IPS-18a (cell line): ENCODE measurements around the gene BLCAP.
"Not testable (repeated sequence)": the region's sequence is repeated elsewhere in the genome, so short reads cannot be mapped to it uniquely, and the experiment has no call there.

Source experiments
- H3K27ac ChIP-seq: one replicate; pipeline ENCODE4 v1.5.1; 2013; ENCODE audit warnings: low read length
- H3K27me3 ChIP-seq: one replicate; pipeline ENCODE4 v1.6.1; 2013; ENCODE audit warnings: mild to moderate bottlenecking, low read length; ENCODE audit not compliant: control insufficient read depth, insufficient read depth
- H3K36me3 ChIP-seq: one replicate; pipeline ENCODE4 v1.6.1; 2013; ENCODE audit warnings: low read depth, low read length; ENCODE audit not compliant: control insufficient read depth
- H3K4me1 ChIP-seq: one replicate; pipeline ENCODE4 v1.6.1; 2013; ENCODE audit warnings: low read depth, low read length; ENCODE audit not compliant: control insufficient read depth
- H3K4me3 ChIP-seq: one replicate; pipeline ENCODE4 v1.5.1; 2013; ENCODE audit warnings: low read length
- H3K9ac ChIP-seq: one replicate; pipeline ENCODE4 v1.6.1; 2013; ENCODE audit warnings: mild to moderate bottlenecking, low read length, moderate library complexity
- H3K9me3 ChIP-seq: one replicate; pipeline ENCODE4 v1.6.1; 2013; ENCODE audit warnings: low read depth, low read length; ENCODE audit not compliant: control insufficient read depth

The BLCAP gene

DNA sequence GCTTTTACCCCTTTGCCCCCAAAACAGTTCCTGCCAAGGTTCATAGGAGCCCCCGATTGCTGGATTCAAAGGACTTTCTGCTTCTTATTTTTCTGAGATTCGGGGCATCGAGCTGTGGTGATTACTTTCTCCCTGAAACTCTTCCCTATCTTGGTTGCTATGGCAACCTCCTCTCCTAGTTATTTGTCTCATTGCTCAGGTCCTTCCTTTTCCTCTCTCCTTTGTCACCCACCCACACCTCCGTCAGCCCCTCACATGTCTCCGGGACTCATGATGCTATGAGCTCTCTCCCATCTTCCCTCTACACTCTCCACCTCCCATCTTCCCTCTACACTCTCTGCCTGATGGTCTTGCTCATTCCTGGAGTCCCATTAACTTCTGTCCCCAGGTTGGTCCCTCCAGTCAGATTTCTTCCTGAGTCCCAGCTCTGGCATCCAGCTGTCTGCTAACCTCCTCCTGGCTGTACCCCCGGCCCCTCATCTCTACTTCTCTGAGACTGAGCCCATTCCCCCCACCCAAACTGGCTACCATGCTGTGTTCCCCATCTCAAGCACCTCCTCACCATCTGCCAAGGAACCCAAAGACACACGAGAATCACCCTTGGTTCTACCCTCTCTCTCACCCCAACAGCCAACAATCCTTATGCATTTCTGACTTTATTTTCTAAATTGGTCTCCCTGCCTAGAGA lies 36.9 kb downstream of the BLCAP start:
- H3K27ac ChIP-seq = no peak overlapping the region
- H3K27me3 ChIP-seq = no peaks in the 10 kb centered on the region
- no peaks in the 10 kb centered on the region for H3K4me1 ChIP-seq
- no peaks in the 10 kb centered on the region for H3K9me3 ChIP-seq
- no peak overlapping the region for H3K4me3 ChIP-seq
- no peaks in the 10 kb centered on the region for H3K36me3 ChIP-seq
- no peak overlapping the region for H3K9ac ChIP-seq

DNA sequence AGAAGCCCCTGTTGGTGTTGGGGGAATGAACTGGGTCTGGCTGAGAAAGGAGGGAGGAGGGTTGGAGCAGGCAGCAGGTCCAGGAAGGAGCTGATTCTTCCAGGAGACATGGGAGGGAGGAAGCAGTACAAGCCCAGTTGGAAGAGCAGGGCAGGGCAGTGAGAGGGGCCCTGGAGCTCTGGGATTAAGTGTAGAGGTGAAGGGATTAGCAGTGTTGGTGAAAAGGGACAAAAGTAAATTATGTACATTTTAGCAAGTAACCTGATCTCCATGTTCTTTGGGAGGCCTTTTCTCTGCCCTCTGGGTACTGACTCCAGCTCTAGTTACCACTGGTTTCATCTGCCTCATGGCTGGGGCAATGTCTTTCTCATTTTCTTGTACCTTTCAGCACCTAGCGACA lies 41.5 kb downstream of the BLCAP start:
- H3K4me3 ChIP-seq, H3K27ac ChIP-seq, H3K4me1 ChIP-seq, H3K27me3 ChIP-seq, H3K9me3 ChIP-seq, H3K9ac ChIP-seq, H3K36me3 ChIP-seq: not testable (repeated sequence)

DNA sequence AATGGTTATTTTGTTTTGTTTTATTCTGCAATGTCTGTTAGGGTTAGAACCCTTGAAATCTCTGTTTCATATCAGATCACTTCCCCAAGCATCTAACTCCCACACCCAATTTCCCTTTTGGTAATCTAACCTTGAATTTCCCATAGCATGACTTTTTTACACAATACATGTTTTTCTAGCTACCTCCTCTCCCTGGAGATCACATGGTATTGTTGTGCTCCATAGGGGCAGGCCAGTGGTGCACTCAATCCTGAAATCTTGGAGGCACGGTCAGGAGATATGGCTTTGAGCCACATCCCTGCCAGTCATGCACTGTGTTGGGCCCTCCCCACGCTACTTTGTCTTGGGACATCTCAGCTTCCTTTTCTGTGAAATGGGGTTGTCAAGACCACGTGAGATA lies 43.3 kb downstream of the BLCAP start:
- Histone ChIP-seq H3K27ac (no peak overlapping the region), H3K27me3 (no peaks in the 10 kb centered on the region), H3K4me3 (no peak overlapping the region), H3K9ac (no peak overlapping the region), H3K36me3 (no peaks in the 10 kb centered on the region), H3K9me3 (no peaks in the 10 kb centered on the region), H3K4me1 (no peaks in the 10 kb centered on the region)

DNA sequence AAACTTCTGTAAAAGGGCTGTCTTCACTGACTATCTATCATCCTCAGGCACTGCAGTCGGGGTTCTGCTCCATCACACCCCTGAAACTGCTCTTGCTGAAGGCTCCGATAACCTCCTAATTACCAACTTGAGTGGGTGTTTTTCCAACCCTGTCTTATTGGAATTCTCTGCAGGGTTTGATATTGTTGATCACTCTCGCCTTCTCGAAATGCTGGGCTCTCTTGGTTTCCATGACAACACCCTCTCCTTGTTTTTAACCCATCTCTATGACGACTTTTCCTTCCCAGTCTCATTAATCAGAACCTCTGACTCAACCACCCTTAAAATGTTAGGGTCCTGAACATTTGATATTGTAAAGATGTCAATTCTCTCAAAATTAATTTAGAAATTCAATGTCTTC lies 46.1 kb downstream of the BLCAP start:
- Histone ChIP-seq H3K9me3 (no peaks in the 10 kb centered on the region), H3K36me3 (no peaks in the 10 kb centered on the region), H3K9ac (no peak overlapping the region), H3K4me3 (no peak overlapping the region), H3K27me3 (no peaks in the 10 kb centered on the region), H3K4me1 (no peaks in the 10 kb centered on the region), H3K27ac (no peak overlapping the region)

DNA sequence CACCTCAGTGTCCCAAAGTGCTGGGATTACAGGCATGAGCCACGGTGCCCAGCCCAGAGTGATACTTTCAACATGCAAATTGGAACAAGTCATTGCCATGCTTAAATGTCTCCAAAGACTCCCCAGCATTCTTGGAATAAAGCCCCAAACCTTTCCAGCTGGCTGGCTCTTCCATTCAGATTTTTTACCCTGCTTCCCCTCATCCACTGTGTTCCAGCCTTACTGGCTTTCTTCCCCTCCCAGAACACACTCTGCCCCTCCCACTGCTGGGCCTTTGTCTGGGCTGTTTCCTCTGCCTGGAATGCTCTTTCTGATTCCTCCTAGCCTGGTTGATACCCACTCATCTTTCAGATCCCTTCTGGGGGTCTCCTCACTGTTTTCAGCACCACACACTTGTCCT lies 46.8 kb downstream of the BLCAP start:
- Histone ChIP-seq H3K9me3 (no peaks in the 10 kb centered on the region), H3K9ac (no peak overlapping the region), H3K4me1 (no peaks in the 10 kb centered on the region), H3K4me3 (no peak overlapping the region), H3K27ac (no peak overlapping the region), H3K27me3 (no peaks in the 10 kb centered on the region), H3K36me3 (no peaks in the 10 kb centered on the region)

DNA sequence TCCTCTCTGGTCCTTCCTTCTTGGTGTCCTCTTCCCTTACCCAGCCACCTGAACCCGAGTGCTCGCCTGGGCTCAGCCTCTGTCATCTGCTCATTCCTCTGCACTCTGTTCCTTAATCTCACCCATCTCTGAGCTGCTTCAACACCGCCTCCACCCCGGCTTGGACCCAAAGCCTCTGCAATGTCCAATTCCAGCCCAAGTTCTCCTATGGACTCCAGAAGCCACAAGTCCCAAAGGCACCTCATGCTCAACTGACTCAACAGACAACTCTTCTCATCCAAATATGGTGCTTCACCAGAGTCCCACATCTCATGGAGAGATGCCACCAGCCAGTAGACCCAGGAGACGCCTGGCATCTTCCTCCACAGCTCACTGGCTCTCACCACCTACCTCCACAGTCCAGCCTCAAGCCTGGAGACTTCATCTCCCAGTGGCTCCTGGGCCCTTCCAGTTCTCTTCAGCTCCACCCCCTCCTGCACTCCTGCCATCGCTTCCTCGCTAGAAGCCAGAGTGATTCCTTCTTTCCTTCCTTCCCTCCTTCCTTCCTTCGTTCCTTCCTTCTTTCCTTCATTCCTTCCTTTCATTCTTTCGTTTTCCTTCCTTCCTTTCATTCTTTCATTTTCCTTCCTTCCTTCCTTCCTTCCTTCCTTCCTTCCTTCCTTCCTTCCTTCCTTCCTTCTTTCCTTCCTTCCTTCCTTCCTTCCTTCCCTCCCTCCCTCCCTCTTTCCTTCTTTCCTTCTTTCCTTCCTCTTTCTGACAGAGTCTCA lies 47.6 kb downstream of the BLCAP start:
- no peaks in the 10 kb centered on the region for H3K4me1 ChIP-seq
- no peak overlapping the region for H3K27ac ChIP-seq
- no peaks in the 10 kb centered on the region for H3K9me3 ChIP-seq
- no peaks in the 10 kb centered on the region for H3K27me3 ChIP-seq
- H3K36me3 ChIP-seq = no peaks in the 10 kb centered on the region
- no peak overlapping the region for H3K4me3 ChIP-seq
- H3K9ac ChIP-seq = no peak overlapping the region

DNA sequence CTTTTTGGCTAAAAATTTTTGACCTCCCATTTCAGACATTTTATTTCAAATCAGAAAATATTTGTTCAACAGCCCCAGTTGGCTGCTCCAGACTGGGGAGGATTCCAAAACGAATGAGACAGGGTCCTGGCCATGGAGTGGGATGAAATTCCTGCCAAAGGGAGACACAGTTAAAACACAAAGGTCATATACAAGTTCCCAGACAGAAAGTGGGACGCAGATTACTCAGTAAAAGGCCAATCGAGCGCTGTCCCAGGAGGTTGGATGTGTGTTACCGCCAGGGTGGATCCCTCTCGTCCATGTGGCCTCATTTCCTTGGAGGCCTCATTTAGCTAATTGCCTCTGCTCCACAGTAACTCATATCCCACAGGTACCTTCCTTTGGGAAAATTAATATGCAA lies 48.4 kb downstream of the BLCAP start:
- H3K4me1 ChIP-seq = no peaks in the 10 kb centered on the region
- no peak overlapping the region for H3K9ac ChIP-seq
- no peaks in the 10 kb centered on the region for H3K9me3 ChIP-seq
- no peak overlapping the region for H3K27ac ChIP-seq
- H3K36me3 ChIP-seq = no peaks in the 10 kb centered on the region
- no peak overlapping the region for H3K4me3 ChIP-seq
- H3K27me3 ChIP-seq = no peaks in the 10 kb centered on the region

DNA sequence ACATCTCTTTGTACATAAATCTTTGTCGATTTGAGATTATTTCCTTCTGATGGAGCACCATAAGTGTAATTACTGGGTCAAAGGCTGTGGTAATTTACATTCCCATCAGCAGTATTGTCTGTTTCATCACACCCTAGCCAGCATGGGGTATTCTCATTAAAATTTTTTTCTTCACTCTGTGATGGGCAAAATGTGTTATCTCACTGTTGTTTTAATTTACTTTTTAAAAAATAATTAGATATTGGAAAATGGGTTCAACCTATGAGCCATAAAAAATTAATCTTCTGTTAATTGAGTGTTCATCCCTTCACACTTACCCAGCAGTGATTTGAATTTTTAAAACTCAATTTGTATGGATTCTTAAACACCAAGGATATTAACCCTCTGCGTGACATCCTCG lies 50.6 kb downstream of the BLCAP start:
- H3K4me3 ChIP-seq = no peak overlapping the region
- H3K27ac ChIP-seq = no peak overlapping the region
- H3K36me3 ChIP-seq = no peaks in the 10 kb centered on the region
- H3K4me1 ChIP-seq = no peaks in the 10 kb centered on the region
- H3K9me3 ChIP-seq = no peaks in the 10 kb centered on the region
- H3K9ac ChIP-seq = no peak overlapping the region
- no peaks in the 10 kb centered on the region for H3K27me3 ChIP-seq

DNA sequence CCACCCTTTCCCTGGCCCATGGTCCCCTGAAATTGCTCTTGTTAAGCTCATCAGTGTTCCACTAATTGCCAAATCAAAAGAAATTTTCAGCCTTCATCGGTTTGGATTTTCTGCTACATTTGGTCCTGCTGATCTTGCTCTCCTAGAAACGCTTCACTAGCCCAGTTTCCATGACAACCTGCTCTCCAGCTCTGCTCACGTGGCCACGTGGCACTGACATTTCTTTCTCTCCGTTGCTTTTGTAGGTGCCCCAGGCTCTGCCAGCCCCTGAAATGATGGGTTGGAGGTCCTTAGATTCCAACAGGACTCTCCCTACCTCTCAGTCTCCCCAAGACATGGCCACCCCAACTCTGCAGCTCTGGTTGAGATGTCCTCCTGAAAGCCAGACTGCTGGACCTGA lies 52.4 kb downstream of the BLCAP start:
- Histone ChIP-seq H3K36me3 (no peaks in the 10 kb centered on the region), H3K9ac (no peak overlapping the region), H3K9me3 (no peaks in the 10 kb centered on the region), H3K4me3 (no peak overlapping the region), H3K4me1 (no peaks in the 10 kb centered on the region), H3K27me3 (no peaks in the 10 kb centered on the region), H3K27ac (no peak overlapping the region)

DNA sequence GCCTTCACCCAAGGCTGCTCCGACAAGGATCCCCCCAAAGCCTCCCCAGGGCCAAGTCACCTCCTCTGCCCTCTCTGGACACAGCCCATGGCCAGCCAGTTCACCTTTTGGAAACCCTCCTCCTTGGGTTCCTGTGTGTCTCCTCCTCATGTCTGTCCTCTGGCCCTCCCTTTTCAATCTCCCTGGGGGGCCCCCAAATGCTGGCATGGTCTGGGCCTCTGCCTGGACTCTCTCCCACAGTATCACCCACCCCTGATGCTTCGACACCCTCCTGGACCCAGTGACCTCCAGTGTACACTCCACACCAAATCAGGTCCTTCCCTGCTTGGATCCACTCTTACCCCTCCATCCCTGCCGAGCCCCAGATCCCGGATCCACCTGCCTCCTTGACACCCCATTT lies 53.3 kb downstream of the BLCAP start:
- H3K4me3 ChIP-seq = no peak overlapping the region
- no peaks in the 10 kb centered on the region for H3K27me3 ChIP-seq
- no peaks in the 10 kb centered on the region for H3K9me3 ChIP-seq
- no peak overlapping the region for H3K9ac ChIP-seq
- no peak overlapping the region for H3K27ac ChIP-seq
- H3K4me1 ChIP-seq = no peaks in the 10 kb centered on the region
- H3K36me3 ChIP-seq = no peaks in the 10 kb centered on the region

DNA sequence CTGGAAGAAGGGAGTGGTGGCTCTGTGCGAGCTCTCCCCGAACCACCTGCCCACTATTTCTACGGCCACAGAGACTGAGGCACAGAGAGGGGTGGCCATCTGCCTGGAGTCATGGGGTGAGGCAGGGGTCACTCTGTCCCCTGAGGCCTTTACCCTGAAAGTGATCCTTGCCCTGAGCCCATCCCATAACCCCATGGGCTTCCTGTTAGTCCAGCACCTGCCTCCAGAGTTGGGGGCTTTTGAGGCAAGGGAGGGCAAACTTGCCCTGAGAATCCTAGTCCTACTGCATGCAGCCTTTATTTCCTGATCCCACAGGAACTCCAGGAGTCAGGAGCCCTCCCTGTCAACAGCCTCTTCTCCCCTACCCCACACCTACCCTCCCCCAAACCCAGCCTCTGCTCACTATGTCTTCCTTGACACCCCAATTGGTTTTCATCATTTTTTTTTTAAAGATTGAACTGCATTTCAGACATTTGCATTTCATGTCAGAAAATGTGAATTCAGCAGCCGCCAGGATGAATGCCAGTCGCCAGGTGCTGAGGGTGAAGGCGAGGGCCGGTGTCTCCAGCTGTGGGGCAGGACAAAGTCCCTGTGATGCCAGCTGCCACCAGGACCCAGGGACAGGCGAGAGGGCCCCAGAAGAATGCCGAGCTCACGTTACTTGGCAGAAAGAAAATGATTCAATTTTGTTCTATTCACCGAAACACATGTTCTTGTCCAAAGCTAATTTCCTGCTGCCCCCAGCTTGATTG lies 54.3 kb downstream of the BLCAP start:
- Histone ChIP-seq H3K9me3 (no peaks in the 10 kb centered on the region), H3K36me3 (no peaks in the 10 kb centered on the region), H3K27ac (no peak overlapping the region), H3K27me3 (no peaks in the 10 kb centered on the region), H3K4me3 (no peak overlapping the region), H3K9ac (no peak overlapping the region), H3K4me1 (no peaks in the 10 kb centered on the region)
